ENCODE measurements around the gene HIF1A. TPM values are rescaled to one million over a fixed set of nuclear protein-coding genes. Genes with fewer than 3 reads are reported as not detected.
"Not testable (repeated sequence)": the region's sequence is repeated elsewhere in the genome, so short reads cannot be mapped to it uniquely, and the experiment has no call there.

Gene HIF1A
- total and polyA plus RNA-seq, 2 experiments from 2014 or later, result 113 to 242 TPM

DNA sequence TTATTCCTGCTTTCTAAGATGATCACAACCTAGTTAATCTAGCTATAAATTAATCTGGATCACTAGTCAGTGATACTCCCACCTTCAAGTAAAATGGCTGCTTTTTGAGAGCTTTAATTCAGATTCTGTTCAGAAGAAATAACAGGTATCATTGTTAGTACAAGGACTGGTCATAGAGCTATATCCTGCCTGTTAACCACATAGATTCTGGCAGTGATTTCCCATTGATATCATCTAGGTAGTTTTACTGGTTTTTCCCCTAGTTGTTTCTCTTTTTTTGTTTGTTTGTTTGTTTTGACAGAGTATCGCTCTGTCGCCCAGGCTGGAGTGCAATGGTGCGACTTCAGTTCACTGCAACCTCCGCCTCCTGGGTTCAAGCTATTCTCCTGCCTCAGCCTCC lies 39.0 kb upstream of the HIF1A start:
- Histone ChIP-seq H3K9me2 (ENCODE audit: insufficient read depth) (no peaks in the 10 kb centered on the region), H3K4me2 (no peak overlapping the region), H3K79me2 (replicated peaks; ENCODE audit: insufficient read depth) (no peaks in the 10 kb centered on the region), H3K27ac (ENCODE audit: low read depth) (no peak overlapping the region), H2AFZ (no peak overlapping the region), H3K4me1 (ENCODE audit: insufficient read depth) (no peaks in the 10 kb centered on the region), H3K4me3 (no peak overlapping the region), H3K27me3 (ENCODE audit: insufficient read depth) (no peaks in the 10 kb centered on the region), H4K20me1 (replicated peaks; ENCODE audit: insufficient read depth) (no peaks in the 10 kb centered on the region), H3K36me3 (ENCODE audit: insufficient read depth) (no peaks in the 10 kb centered on the region), H3F3A (replicated peaks; ENCODE audit: low read depth) (no peaks in the 10 kb centered on the region)
- H3K27me3 Mint-ChIP-seq (ENCODE audit: insufficient read depth, low read depth, poor library complexity), result peaks cover 8% of the 10 kb centered on the region
- DNase-seq (ENCODE audit: low spot score), result no peak
- no peaks in the 10 kb centered on the region for H3K36me3 Mint-ChIP-seq (ENCODE audit: low read depth)
- ATAC-seq, result no peak
- no peak for TF ChIP-seq NANOG (IDR thresholded peaks at IDR 0.05; ENCODE audit: borderline replicate concordance)
- TF ChIP-seq STAT1 (IDR thresholded peaks at IDR 0.05; ENCODE audit: unreplicated experiment), result no peak
- TF ChIP-seq, protein P1, sequence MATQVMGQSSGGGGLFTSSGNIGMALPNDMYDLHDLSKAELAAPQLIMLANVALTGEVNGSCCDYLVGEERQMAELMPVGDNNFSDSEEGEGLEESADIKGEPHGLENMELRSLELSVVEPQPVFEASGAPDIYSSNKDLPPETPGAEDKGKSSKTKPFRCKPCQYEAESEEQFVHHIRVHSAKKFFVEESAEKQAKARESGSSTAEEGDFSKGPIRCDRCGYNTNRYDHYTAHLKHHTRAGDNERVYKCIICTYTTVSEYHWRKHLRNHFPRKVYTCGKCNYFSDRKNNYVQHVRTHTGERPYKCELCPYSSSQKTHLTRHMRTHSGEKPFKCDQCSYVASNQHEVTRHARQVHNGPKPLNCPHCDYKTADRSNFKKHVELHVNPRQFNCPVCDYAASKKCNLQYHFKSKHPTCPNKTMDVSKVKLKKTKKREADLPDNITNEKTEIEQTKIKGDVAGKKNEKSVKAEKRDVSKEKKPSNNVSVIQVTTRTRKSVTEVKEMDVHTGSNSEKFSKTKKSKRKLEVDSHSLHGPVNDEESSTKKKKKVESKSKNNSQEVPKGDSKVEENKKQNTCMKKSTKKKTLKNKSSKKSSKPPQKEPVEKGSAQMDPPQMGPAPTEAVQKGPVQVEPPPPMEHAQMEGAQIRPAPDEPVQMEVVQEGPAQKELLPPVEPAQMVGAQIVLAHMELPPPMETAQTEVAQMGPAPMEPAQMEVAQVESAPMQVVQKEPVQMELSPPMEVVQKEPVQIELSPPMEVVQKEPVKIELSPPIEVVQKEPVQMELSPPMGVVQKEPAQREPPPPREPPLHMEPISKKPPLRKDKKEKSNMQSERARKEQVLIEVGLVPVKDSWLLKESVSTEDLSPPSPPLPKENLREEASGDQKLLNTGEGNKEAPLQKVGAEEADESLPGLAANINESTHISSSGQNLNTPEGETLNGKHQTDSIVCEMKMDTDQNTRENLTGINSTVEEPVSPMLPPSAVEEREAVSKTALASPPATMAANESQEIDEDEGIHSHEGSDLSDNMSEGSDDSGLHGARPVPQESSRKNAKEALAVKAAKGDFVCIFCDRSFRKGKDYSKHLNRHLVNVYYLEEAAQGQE (IDR thresholded peaks at IDR 0.05; ENCODE audit: unreplicated experiment), result no peak
- TF ChIP-seq, protein P2, sequence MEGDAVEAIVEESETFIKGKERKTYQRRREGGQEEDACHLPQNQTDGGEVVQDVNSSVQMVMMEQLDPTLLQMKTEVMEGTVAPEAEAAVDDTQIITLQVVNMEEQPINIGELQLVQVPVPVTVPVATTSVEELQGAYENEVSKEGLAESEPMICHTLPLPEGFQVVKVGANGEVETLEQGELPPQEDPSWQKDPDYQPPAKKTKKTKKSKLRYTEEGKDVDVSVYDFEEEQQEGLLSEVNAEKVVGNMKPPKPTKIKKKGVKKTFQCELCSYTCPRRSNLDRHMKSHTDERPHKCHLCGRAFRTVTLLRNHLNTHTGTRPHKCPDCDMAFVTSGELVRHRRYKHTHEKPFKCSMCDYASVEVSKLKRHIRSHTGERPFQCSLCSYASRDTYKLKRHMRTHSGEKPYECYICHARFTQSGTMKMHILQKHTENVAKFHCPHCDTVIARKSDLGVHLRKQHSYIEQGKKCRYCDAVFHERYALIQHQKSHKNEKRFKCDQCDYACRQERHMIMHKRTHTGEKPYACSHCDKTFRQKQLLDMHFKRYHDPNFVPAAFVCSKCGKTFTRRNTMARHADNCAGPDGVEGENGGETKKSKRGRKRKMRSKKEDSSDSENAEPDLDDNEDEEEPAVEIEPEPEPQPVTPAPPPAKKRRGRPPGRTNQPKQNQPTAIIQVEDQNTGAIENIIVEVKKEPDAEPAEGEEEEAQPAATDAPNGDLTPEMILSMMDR (conservative IDR thresholded peaks at IDR 0.05; ENCODE audit: low read depth in 2 of 2), result no peak
- H3K9me3 Mint-ChIP-seq, result no peaks in the 10 kb centered on the region; the same call in 2 of the 3 replicates
- H3K4me1 Mint-ChIP-seq, result peaks cover 9% of the 10 kb centered on the region; the same call in 2 of the 3 replicates
- H3K4me3 Mint-ChIP-seq, result no peak overlapping the region
- no peak overlapping the region for H3K27ac Mint-ChIP-seq

DNA sequence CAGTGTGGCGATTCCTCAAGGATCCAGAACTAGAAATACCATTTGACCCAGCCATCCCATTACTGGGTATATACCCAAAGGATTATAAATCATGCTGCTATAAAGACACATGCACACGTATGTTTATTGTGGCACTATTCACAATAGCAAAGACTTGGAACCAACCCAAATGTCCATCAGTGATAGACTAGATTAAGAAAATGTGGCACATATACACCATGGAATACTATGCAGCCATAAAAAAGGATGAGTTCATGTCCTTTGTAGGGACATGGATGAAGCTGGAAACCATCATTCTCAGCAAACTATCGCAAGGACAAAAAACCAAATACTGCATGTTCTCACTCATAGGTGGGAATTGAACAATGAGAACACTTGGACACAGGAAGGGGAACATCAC lies 37.2 kb upstream of the HIF1A start:
- H2AFZ ChIP-seq; H3K9me2 ChIP-seq (ENCODE audit: insufficient read depth); H3K4me1 ChIP-seq (ENCODE audit: insufficient read depth); ATAC-seq; H4K20me1 ChIP-seq (replicated peaks; ENCODE audit: insufficient read depth); H3K79me2 ChIP-seq (replicated peaks; ENCODE audit: insufficient read depth); H3K27ac ChIP-seq (ENCODE audit: low read depth); H3K9me3 Mint-ChIP-seq; H3K4me3 ChIP-seq; H3K36me3 ChIP-seq (ENCODE audit: insufficient read depth); H3K4me1 Mint-ChIP-seq; H3K36me3 Mint-ChIP-seq (ENCODE audit: low read depth); H3F3A ChIP-seq (replicated peaks; ENCODE audit: low read depth); H3K4me2 ChIP-seq; H3K27ac Mint-ChIP-seq; H3K4me3 Mint-ChIP-seq; DNase-seq (ENCODE audit: low spot score); H3K27me3 ChIP-seq (ENCODE audit: insufficient read depth): not testable (repeated sequence)
- peaks cover 10% of the 10 kb centered on the region for H3K27me3 Mint-ChIP-seq (ENCODE audit: insufficient read depth, low read depth, poor library complexity)

DNA sequence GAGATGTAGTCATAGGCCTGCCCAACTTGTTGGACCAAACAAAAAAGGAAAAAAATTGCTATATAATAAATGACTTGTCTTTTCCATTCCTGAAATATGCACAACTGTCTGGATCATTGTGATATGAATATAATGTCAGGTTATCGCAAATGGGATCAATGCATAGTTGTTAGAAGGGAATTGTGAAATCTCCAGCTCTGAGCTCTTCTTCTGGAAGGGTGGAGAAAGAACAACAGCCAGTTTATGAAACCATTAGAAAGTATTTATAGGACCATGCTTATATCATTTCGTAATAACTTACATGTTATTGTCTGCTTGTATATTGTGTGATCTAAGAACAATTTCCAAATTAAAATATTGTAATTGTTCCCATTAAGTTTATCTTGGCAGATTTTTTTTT lies 35.7 kb upstream of the HIF1A start:
- Mint-ChIP-seq H3K9me3 (no peaks in the 10 kb centered on the region; the same call in 2 of the 3 replicates), H3K36me3 (ENCODE audit: low read depth) (no peaks in the 10 kb centered on the region), H3K27me3 (ENCODE audit: insufficient read depth, low read depth, poor library complexity) (peaks cover 11% of the 10 kb centered on the region), H3K4me1 (peaks cover 9% of the 10 kb centered on the region; the same call in 2 of the 3 replicates), H3K4me3 (no peak overlapping the region), H3K27ac (no peak overlapping the region)
- Histone ChIP-seq H3F3A (replicated peaks; ENCODE audit: low read depth) (no peaks in the 10 kb centered on the region), H3K4me3 (no peak overlapping the region), H3K36me3 (ENCODE audit: insufficient read depth) (no peaks in the 10 kb centered on the region), H3K79me2 (replicated peaks; ENCODE audit: insufficient read depth) (no peaks in the 10 kb centered on the region), H2AFZ (no peak overlapping the region), H4K20me1 (replicated peaks; ENCODE audit: insufficient read depth) (no peaks in the 10 kb centered on the region), H3K4me2 (no peak overlapping the region), H3K4me1 (ENCODE audit: insufficient read depth) (no peaks in the 10 kb centered on the region), H3K9me2 (ENCODE audit: insufficient read depth) (peaks cover 6% of the 10 kb centered on the region; the same call in 1 of the 2 replicates), H3K27me3 (ENCODE audit: insufficient read depth) (no peaks in the 10 kb centered on the region), H3K27ac (ENCODE audit: low read depth) (no peak overlapping the region)
- DNase-seq (ENCODE audit: low spot score) (no peak), ATAC-seq (no peak)
- TF ChIP-seq EZH2phosphoT487 (IDR thresholded peaks at IDR 0.05; ENCODE audit: unreplicated experiment) (no peak), CREB1 (CRISPR knock-in tag; IDR thresholded peaks at IDR 0.05; ENCODE audit: low read depth) (no peak), ZNF331 (CRISPR knock-in tag; IDR thresholded peaks at IDR 0.05; ENCODE audit: low read depth) (no peak), POLR2AphosphoS5 (IDR thresholded peaks at IDR 0.05; ENCODE audit: low read depth) (no peak), EZH2 (IDR thresholded peaks at IDR 0.05; ENCODE audit: low read depth, unreplicated experiment) (no peak)
- TF ChIP-seq, protein P1 (IDR thresholded peaks at IDR 0.05; ENCODE audit: unreplicated experiment), result no peak
- TF ChIP-seq, protein P3, sequence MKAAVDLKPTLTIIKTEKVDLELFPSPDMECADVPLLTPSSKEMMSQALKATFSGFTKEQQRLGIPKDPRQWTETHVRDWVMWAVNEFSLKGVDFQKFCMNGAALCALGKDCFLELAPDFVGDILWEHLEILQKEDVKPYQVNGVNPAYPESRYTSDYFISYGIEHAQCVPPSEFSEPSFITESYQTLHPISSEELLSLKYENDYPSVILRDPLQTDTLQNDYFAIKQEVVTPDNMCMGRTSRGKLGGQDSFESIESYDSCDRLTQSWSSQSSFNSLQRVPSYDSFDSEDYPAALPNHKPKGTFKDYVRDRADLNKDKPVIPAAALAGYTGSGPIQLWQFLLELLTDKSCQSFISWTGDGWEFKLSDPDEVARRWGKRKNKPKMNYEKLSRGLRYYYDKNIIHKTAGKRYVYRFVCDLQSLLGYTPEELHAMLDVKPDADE (IDR thresholded peaks at IDR 0.05), result no peak
